OCI-LY7 (cell line): Measurements from ENCODE around the gene TPRG1L. TPM values are rescaled to one million over a fixed set of nuclear protein-coding genes. Genes with fewer than 3 reads are reported as not detected.

Experiments
- BruUV-seq: library from RNA; stranded (reverse); fragments of 400-500 nt; replicated peaks from 2 replicates; lab custom pipeline; 2021; lab: Mats Ljungman, UMichigan
- CTCF ChIA-PET: fragments of 300-600 bp; sonication (Branson Sonifier 250); formaldehyde crosslinking; loops from one replicate; lab custom pipeline; 2022; ENCODE audit warnings: antibody characterized with exemption; ENCODE audit not compliant: unreplicated experiment; lab: Charles Lee
- POLR2A ChIA-PET: fragments of 300-600 bp; sonication (Branson Sonifier 250); formaldehyde crosslinking; loops from one replicate; lab custom pipeline; 2022; ENCODE audit warnings: antibody characterized with exemption; lab: Charles Lee
- DNase-seq: peaks from one replicate; pipeline ENCODE4 v3.0.0-alpha.2; 2015; ENCODE audit warnings: low spot score
- H2AFZ ChIP-seq: fragments of 200-600 bp; sonication (generic), shearing (Covaris generic); 2 replicates; pipeline ENCODE4 v1.6.1; 2014; ENCODE audit warnings: mild to moderate bottlenecking, antibody characterized with exemption, low read length, moderate library complexity
- H3K27ac ChIP-seq: fragments of 200-600 bp; sonication (generic); 2 replicates; pipeline ENCODE4 v1.5.1; 2014; ENCODE audit warnings: mixed run types, low read depth, mild to moderate bottlenecking, moderate library complexity, low read length, inconsistent platforms; ENCODE audit not compliant: poor library complexity, severe bottlenecking
- H3K36me3 ChIP-seq: fragments of 200-600 bp; sonication (generic); 2 replicates; pipeline ENCODE4 v1.6.1; 2014; ENCODE audit warnings: mild to moderate bottlenecking, antibody characterized with exemption, low read length, moderate library complexity, mixed read lengths; ENCODE audit not compliant: insufficient read depth
- H3K4me1 ChIP-seq: fragments of 200-600 bp; sonication (generic); 2 replicates; pipeline ENCODE4 v1.5.1; 2014; ENCODE audit warnings: mild to moderate bottlenecking, low read length; ENCODE audit not compliant: insufficient read depth, poor library complexity, severe bottlenecking
- H3K4me2 ChIP-seq: fragments of 200-600 bp; sonication (generic); 2 replicates; pipeline ENCODE4 v1.6.1; 2014; ENCODE audit warnings: mild to moderate bottlenecking, low read length
- H3K4me3 ChIP-seq: fragments of 200-600 bp; sonication (generic); 2 replicates; pipeline ENCODE4 v1.5.1; 2014; ENCODE audit warnings: mild to moderate bottlenecking, low read depth, low read length; ENCODE audit not compliant: poor library complexity, severe bottlenecking
- H3K79me2 ChIP-seq: fragments of 200-600 bp; sonication (generic); 2 replicates; pipeline ENCODE4 v1.6.1; 2016; ENCODE audit warnings: low read depth, mild to moderate bottlenecking, low read length, moderate library complexity, mixed read lengths; ENCODE audit not compliant: insufficient read depth
- H3K9me2 ChIP-seq: fragments of 200-600 bp; sonication (generic); 2 replicates; pipeline ENCODE4 v1.6.1; 2016; ENCODE audit warnings: mild to moderate bottlenecking, low read length, mixed read lengths; ENCODE audit not compliant: insufficient read depth
- H3K9me3 ChIP-seq: fragments of 200-600 bp; sonication (generic); 2 replicates; pipeline ENCODE4 v1.6.1; 2014; ENCODE audit warnings: mild to moderate bottlenecking, mixed run types, low read length, mixed read lengths
- H4K20me1 ChIP-seq: fragments of 200-600 bp; sonication (generic); 2 replicates; pipeline ENCODE4 v1.6.1; 2014; ENCODE audit warnings: mild to moderate bottlenecking, antibody characterized with exemption, low read length, moderate library complexity, mixed read lengths; ENCODE audit not compliant: insufficient read depth
- EZH2phosphoT487 ChIP-seq: fragments of 200-600 bp; sonication (generic); IDR thresholded peaks from 2 replicates; pipeline ENCODE4 v1.6.1; 2018; ENCODE audit warnings: low read depth, borderline replicate concordance, mild to moderate bottlenecking, mixed run types, antibody characterized with exemption, low read length, moderate library complexity, mixed read lengths
- intact Hi-C: fragments of 100-400 bp; cut with micrococcal nuclease; formaldehyde crosslinking; loops from one replicate; pipeline ENCODE4 v1.10.0; 2022; ENCODE audit not compliant: unreplicated experiment
- total RNA-seq, 2 experiments: library from RNA; depleted of rRNA in 1 of 2; stranded (reverse); fragments of >200 nt in 1 of 2; shearing (Covaris generic) in 1 of 2; gene quantifications; 2 replicates each; pipeline ENCODE4 v1.2.3, GENCODE V29; 2014 to 2022
- TF ChIP-seq, protein P1 (sequence below): fragments of 200-600 bp; sonication (generic); conservative IDR thresholded peaks from 2 replicates; pipeline ENCODE4 v1.5.1; 2014; ENCODE audit warnings: mild to moderate bottlenecking, antibody characterized with exemption, low read length, moderate library complexity, mixed read lengths

The TPRG1L gene
- total RNA-seq, 2 experiments from 2014 or later: 3.1 to 6.8 TPM

DNA sequence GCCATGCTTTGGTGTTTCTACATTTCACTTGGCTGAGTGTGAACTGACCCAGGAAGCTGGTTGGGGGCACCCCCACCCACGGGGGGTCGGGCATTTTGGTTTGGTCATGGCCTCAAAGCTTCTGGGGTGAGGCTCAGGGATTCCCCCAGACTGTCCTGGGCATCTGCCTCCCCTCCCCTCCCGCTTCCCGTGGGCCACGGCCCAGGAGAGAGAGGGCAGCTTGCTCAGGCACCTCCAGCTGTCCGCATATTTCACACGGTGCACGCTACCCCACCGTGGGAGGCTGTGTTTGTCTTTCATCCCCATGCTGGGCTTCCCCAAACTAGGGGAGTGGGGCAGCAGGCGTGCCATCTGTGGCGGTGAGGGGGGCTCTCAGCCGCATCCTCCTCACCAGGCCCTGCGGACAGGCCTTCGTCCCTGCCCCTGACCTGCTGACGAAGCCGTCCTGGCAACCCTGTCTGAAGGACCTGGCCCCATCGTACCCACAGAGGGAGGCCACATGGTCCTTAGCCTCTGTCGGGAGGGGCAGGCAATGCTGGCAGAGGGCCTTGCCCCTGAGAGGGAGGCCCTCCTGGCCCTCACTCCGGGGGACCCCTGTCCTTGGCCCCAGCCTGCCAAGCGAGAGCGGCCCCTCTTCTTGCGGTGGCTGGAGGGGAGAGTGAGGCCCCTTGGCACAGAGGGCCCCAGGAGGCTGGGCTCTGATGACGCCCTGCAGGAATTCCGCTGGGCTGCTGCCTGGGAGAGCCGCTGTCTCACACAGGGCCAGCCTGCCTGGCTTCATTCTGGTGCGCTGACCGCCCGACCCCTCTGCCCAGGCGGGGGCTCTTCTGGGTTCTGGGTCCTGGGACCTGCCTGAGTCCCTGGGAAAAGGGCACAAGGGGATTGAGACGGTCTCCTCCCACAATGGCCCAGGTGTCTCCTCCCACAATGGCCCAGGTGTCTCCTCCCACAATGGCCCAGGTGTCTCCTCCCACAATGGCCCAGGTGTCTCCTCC lies 49.6 kb downstream of the TPRG1L start:
- peaks cover 23% of the 10 kb centered on the region for H3K4me1 ChIP-seq
- no TSS peak for BruUV-seq
- CTCF ChIA-PET: no interaction called here
- TF ChIP-seq EZH2phosphoT487: no peak
- TF ChIP-seq, protein P1, sequence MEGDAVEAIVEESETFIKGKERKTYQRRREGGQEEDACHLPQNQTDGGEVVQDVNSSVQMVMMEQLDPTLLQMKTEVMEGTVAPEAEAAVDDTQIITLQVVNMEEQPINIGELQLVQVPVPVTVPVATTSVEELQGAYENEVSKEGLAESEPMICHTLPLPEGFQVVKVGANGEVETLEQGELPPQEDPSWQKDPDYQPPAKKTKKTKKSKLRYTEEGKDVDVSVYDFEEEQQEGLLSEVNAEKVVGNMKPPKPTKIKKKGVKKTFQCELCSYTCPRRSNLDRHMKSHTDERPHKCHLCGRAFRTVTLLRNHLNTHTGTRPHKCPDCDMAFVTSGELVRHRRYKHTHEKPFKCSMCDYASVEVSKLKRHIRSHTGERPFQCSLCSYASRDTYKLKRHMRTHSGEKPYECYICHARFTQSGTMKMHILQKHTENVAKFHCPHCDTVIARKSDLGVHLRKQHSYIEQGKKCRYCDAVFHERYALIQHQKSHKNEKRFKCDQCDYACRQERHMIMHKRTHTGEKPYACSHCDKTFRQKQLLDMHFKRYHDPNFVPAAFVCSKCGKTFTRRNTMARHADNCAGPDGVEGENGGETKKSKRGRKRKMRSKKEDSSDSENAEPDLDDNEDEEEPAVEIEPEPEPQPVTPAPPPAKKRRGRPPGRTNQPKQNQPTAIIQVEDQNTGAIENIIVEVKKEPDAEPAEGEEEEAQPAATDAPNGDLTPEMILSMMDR: no peak
- no peak overlapping the region for H3K27ac ChIP-seq
- H4K20me1 ChIP-seq: no peaks in the 10 kb centered on the region
- no peaks in the 10 kb centered on the region for H3K36me3 ChIP-seq
- H3K9me2 ChIP-seq: no peaks in the 10 kb centered on the region
- intact Hi-C loops: no loop called here
- H3K79me2 ChIP-seq: no peaks in the 10 kb centered on the region
- POLR2A ChIA-PET: no interaction called here
- H3K4me2 ChIP-seq: no peak overlapping the region
- no peak overlapping the region for H2AFZ ChIP-seq
- no peak for DNase-seq
- no peak overlapping the region for H3K4me3 ChIP-seq
- H3K9me3 ChIP-seq: no peaks in the 10 kb centered on the region

DNA sequence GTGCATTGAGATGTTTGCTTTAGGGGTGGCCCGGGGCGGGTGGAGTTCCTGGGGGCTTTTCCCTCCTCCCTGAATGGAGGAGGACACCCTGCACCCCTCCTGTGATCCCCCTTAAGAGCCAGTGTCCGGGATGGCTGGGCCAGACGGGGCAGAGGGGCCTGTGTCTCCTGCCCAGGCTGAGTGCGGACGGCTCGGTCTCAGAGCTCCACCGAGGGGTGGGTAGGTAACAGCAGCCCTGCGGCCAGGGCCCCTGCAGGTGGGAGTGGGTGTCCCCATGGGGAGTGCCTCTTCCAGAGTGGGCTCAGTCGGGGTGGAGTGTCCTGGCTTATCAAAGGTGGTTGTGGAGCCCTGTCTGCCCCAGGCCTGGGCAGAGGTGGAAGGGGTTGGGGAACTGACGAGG lies 50.6 kb downstream of the TPRG1L start:
- ChIA-PET CTCF (no interaction called here), POLR2A (no interaction called here)
- TF ChIP-seq EZH2phosphoT487: no peak
- TF ChIP-seq, protein P1: no peak
- Histone ChIP-seq H3K9me3 (no peaks in the 10 kb centered on the region), H3K4me1 (peaks cover 23% of the 10 kb centered on the region), H2AFZ (no peak overlapping the region), H3K36me3 (no peaks in the 10 kb centered on the region), H3K4me2 (no peak overlapping the region), H3K27ac (no peak overlapping the region), H3K9me2 (no peaks in the 10 kb centered on the region), H4K20me1 (no peaks in the 10 kb centered on the region), H3K4me3 (no peak overlapping the region), H3K79me2 (no peaks in the 10 kb centered on the region)
- intact Hi-C loops: no loop called here
- DNase-seq: no peak
- no TSS peak for BruUV-seq
